Endothelial cell of umbilical vein (primary cell): ENCODE data around the gene ANAPC2. TPM values are rescaled to one million over a fixed set of nuclear protein-coding genes. Genes with fewer than 3 reads are reported as not detected.

Experiments
- BruUV-seq: library from RNA; stranded (reverse); fragments of 400-500 nt; replicated peaks from 2 replicates; lab custom pipeline; 2021; lab: Mats Ljungman, UMichigan
- CTCF ChIA-PET: fragments of 300-600, 350-600 bp; sonication (Branson Sonifier 250); formaldehyde crosslinking; loops from one replicate; lab custom pipeline; 2021; ENCODE audit warnings: antibody characterized with exemption, inconsistent platforms; lab: Charles Lee
- POLR2A ChIA-PET: fragments of 300-600, 350-600 bp; sonication (Branson Sonifier 250); formaldehyde crosslinking; loops from one replicate; lab custom pipeline; 2021; ENCODE audit warnings: antibody characterized with exemption, inconsistent platforms; lab: Charles Lee
- DNase-seq: peaks from one replicate; pipeline ENCODE4 v3.0.0-alpha.2; 2011; ENCODE audit warnings: low read depth, low spot score
- FAIRE-seq: peaks from 2 replicates; lab custom pipeline; 2011; peaks lifted over from hg19 to GRCh38; lab: Jason Lieb, UNC
- H2AFZ ChIP-seq: 2 replicates; pipeline ENCODE4 v1.6.0; 2012; ENCODE audit warnings: low read depth, low read length, control low read depth, inconsistent platforms
- H3K27ac ChIP-seq: 2 replicates; pipeline ENCODE4 v1.5.1; 2011; ENCODE audit warnings: low read depth, mild to moderate bottlenecking, control low read depth, low read length, moderate library complexity; ENCODE audit not compliant: insufficient read depth
- H3K27me3 ChIP-seq, 2 experiments: 2 replicates each; pipeline versions ENCODE4 v1.6.0 to v1.6.1; 2011; ENCODE audit warnings: low read length in 2 of 2, mixed read lengths in 1 of 2; ENCODE audit not compliant: control insufficient read depth in 2 of 2, insufficient read depth in 2 of 2
- H3K36me3 ChIP-seq, 2 experiments: 2 replicates in 1 of 2; 3 replicates in 1 of 2; pipeline ENCODE4 v1.5.1; 2011; ENCODE audit warnings: low read length in 2 of 2, mild to moderate bottlenecking in 1 of 2, moderate library complexity in 1 of 2; ENCODE audit not compliant: control insufficient read depth in 2 of 2, insufficient read depth in 2 of 2; ENCODE audit errors: extremely low read depth in 1 of 2
- H3K4me1 ChIP-seq: 3 replicates; pipeline ENCODE4 v1.5.1; 2011; ENCODE audit warnings: mild to moderate bottlenecking, low read length; ENCODE audit not compliant: control insufficient read depth, insufficient read depth; ENCODE audit errors: extremely low read depth
- H3K4me2 ChIP-seq: 2 replicates; pipeline ENCODE4 v1.6.1; 2011; ENCODE audit warnings: low read length, control low read depth, mixed read lengths; ENCODE audit not compliant: insufficient read depth
- H3K4me3 ChIP-seq, 3 experiments: fragments of 200-600 bp in 1 of 3; sonication (generic), shearing (Covaris generic) in 1 of 3; replicated peaks in 1 of 3; 2 replicates each; pipeline ENCODE4 v1.5.1; 2011 to 2016; ENCODE audit warnings: control low read depth in 3 of 3, low read length in 3 of 3, mild to moderate bottlenecking in 2 of 3, inconsistent platforms in 1 of 3, low read depth in 1 of 3, moderate library complexity in 1 of 3; ENCODE audit not compliant: insufficient read depth in 1 of 3
- H3K79me2 ChIP-seq: 2 replicates; pipeline ENCODE4 v1.6.0; 2012; ENCODE audit warnings: low read length, inconsistent platforms; ENCODE audit not compliant: control insufficient read depth, insufficient read depth
- H3K9ac ChIP-seq: replicated peaks from 2 replicates; pipeline ENCODE3; 2011; ENCODE audit warnings: low read length, control low read depth; ENCODE audit not compliant: insufficient read depth; ENCODE audit errors: extremely low read depth
- H3K9me1 ChIP-seq: replicated peaks from 3 replicates; pipeline ENCODE4 v1.6.0; 2011; ENCODE audit warnings: mild to moderate bottlenecking, low read length; ENCODE audit not compliant: control insufficient read depth, insufficient read depth; ENCODE audit errors: extremely low read depth
- H3K9me3 ChIP-seq: replicated peaks from 2 replicates; pipeline ENCODE4 v1.5.1; 2012; ENCODE audit warnings: low read length, inconsistent platforms; ENCODE audit not compliant: control insufficient read depth, insufficient read depth
- H4K20me1 ChIP-seq: replicated peaks from 2 replicates; pipeline ENCODE3; 2011; ENCODE audit warnings: mild to moderate bottlenecking, low read length; ENCODE audit not compliant: control insufficient read depth, insufficient read depth; ENCODE audit errors: extremely low read depth
- EZH2 ChIP-seq: IDR thresholded peaks from 2 replicates; pipeline ENCODE4 v1.6.1; 2012; ENCODE audit warnings: borderline replicate concordance, low read depth, mild to moderate bottlenecking, moderate library complexity, low read length, inconsistent platforms; ENCODE audit not compliant: severe bottlenecking
- FOS ChIP-seq: IDR thresholded peaks from 2 replicates; pipeline ENCODE4 v1.6.1; 2011; ENCODE audit warnings: mild to moderate bottlenecking, low read length, moderate library complexity, borderline replicate concordance; ENCODE audit not compliant: insufficient read depth
- GATA2 ChIP-seq: IDR thresholded peaks from 2 replicates; pipeline ENCODE4 v1.7.0; 2011; ENCODE audit warnings: low read depth, mild to moderate bottlenecking, moderate library complexity, mixed read lengths, low read length; ENCODE audit not compliant: insufficient read length, insufficient read depth
- JUN ChIP-seq: IDR thresholded peaks from 2 replicates; pipeline ENCODE4 v1.6.1; 2011; ENCODE audit warnings: borderline replicate concordance, low read depth; ENCODE audit not compliant: insufficient read length, insufficient read depth
- MYC ChIP-seq: IDR thresholded peaks from one replicate; pipeline ENCODE4 v1.6.1; 2011; ENCODE audit warnings: mild to moderate bottlenecking, low read depth, low read length
- POLR2A ChIP-seq: IDR thresholded peaks from 2 replicates; pipeline ENCODE4 v1.6.1; 2012; ENCODE audit warnings: low read depth, mild to moderate bottlenecking, control low read depth, low read length
- POLR2AphosphoS5 ChIP-seq: IDR thresholded peaks from 2 replicates; pipeline ENCODE4 v1.6.1; 2012; ENCODE audit warnings: low read depth, mild to moderate bottlenecking, control low read depth, low read length, moderate library complexity; ENCODE audit not compliant: insufficient read depth
- dilution Hi-C: fragments of 300-500 bp; cut with MboI; formaldehyde crosslinking; loops from one replicate; pipeline ENCODE4 v1.15.0; 2019; ENCODE audit warnings: low sequenced_read_pairs; ENCODE audit not compliant: extremely low pct_ligation_motif_present
- intact Hi-C: fragments of 100-400 bp; cut with micrococcal nuclease; formaldehyde crosslinking; loops from one replicate; pipeline ENCODE4 v1.10.0; 2022
- polyA plus RNA-seq, 4 experiments: library from polyadenylated mRNA; depleted of rRNA in 3 of 4; stranded (reverse) in 3 of 4; unstranded in 1 of 4; fragments of >200 nt; gene quantifications; 2 replicates each; pipeline versions ENCODE4 v1.2.1 to v1.2.3, GENCODE V29; 2011 to 2012; ENCODE audit warnings: missing spikeins in 1 of 4
- total RNA-seq: library from RNA; stranded (reverse); gene quantifications from 2 replicates; pipeline ENCODE4 v1.2.3, GENCODE V29; 2021
- TF ChIP-seq, protein P1 (sequence below), 2 donors: IDR thresholded peaks; 1 replicate in 1 of 2; 2 replicates in 1 of 2; pipeline ENCODE4 v1.5.1; 2011; ENCODE audit warnings: low read length in 2 of 2, mild to moderate bottlenecking in 2 of 2, moderate library complexity in 2 of 2, control low read depth in 1 of 2, inconsistent platforms in 1 of 2, low read depth in 1 of 2; ENCODE audit not compliant: insufficient read depth in 1 of 2; ENCODE audit errors: extremely low read depth in 1 of 2
- TF ChIP-seq, protein P2 (sequence below): IDR thresholded peaks from 2 replicates; pipeline ENCODE4 v1.6.1; 2011; ENCODE audit not compliant: insufficient read depth, insufficient read length

Gene ANAPC2
- total and polyA plus RNA-seq, 2 donors (not counting 3 experiments of a cell fraction or from before 2014, with no cell fraction given): 44.8 to 69.2 TPM

DNA sequence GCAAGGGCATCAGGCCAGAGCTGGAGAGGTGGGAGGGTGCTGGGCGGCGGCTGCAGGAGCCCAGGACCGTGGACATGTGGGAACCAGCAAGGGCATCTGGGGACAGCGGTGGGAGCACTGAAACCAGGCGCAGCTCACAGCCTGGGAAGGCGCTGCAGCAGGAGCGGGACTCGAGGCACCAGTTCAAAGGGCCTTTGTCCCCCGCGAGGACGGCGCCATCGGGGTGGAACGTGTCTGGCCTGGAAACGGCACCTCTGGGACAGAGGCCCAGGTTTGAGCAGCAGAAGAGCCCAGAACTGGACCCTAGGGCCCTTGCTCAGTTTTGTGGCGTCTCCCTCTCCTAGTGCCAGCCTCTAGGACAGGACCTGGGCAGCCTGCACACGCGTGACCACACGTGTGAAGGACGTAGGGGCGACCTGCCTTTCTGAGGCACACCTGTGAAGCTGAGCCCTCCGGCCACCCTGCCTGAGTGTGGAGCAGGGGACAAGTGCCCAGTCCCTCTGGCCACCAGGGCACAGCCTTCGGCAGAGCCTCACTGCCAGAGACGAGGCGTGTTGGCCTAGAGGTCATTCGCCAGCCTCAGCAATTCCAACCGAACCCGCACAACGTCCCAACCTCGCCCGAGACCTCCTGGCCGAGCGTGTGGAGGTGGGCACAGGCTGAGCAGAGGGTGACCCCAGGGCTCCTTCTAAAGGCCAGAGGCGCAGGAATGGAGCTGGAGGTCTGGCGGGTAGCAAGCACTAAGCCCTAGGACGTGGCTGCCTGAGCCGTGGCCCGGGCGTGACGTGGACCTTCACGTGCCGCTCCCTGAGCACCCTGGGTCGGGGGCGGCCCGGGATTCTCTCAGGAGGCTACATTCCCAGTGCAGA is 14.3 kb downstream of the ANAPC2 start:
- Histone ChIP-seq H3K4me1 (peaks cover 6% of the 10 kb centered on the region), H3K27ac (no peak overlapping the region), H2AFZ (no peak overlapping the region), H3K9ac (no peak overlapping the region), H3K9me1 (no peaks in the 10 kb centered on the region), H3K9me3 (no peaks in the 10 kb centered on the region), H4K20me1 (no peaks in the 10 kb centered on the region), H3K79me2 (no peaks in the 10 kb centered on the region), H3K27me3 (peaks cover 10 to 13% of the 10 kb centered on the region in 2 experiments), H3K36me3 (peaks cover 0 to 3% of the 10 kb centered on the region in 2 experiments), H3K4me2 (no peak overlapping the region), H3K4me3 (no peak overlapping the region)
- intact Hi-C loops (no loop called here), dilution Hi-C loops (no loop called here)
- POLR2A ChIA-PET: no interaction called here
- CTCF ChIA-PET: interaction anchor here (0.8 to 3.6 kb wide), 3 partner anchors 15 to 63 kb away, joined by 3 to 26 read pairs (median 3); partner anchors contain the start of gene RNF224
- BruUV-seq: no TSS peak
- FAIRE-seq (no peak), DNase-seq (no peak)
- TF ChIP-seq, protein P1, sequence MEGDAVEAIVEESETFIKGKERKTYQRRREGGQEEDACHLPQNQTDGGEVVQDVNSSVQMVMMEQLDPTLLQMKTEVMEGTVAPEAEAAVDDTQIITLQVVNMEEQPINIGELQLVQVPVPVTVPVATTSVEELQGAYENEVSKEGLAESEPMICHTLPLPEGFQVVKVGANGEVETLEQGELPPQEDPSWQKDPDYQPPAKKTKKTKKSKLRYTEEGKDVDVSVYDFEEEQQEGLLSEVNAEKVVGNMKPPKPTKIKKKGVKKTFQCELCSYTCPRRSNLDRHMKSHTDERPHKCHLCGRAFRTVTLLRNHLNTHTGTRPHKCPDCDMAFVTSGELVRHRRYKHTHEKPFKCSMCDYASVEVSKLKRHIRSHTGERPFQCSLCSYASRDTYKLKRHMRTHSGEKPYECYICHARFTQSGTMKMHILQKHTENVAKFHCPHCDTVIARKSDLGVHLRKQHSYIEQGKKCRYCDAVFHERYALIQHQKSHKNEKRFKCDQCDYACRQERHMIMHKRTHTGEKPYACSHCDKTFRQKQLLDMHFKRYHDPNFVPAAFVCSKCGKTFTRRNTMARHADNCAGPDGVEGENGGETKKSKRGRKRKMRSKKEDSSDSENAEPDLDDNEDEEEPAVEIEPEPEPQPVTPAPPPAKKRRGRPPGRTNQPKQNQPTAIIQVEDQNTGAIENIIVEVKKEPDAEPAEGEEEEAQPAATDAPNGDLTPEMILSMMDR (IDR thresholded peaks at IDR 0.05; ENCODE audit: extremely low read depth in 1 of 2, insufficient read depth in 1 of 2, low read depth in 1 of 2, low read length in 2 of 2): no peak
- TF ChIP-seq JUN (no peak), POLR2A (no peak), MYC (no peak), EZH2 (no peak), GATA2 (no peak), FOS (no peak), POLR2AphosphoS5 (no peak)
- TF ChIP-seq, protein P2, sequence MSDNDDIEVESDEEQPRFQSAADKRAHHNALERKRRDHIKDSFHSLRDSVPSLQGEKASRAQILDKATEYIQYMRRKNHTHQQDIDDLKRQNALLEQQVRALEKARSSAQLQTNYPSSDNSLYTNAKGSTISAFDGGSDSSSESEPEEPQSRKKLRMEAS: no peak
